SK-N-SH (cell line): ENCODE results near the gene AGAP1.

Source experiments
- CTCF ChIP-seq: fragments of 200-600 bp; sonication (generic); IDR thresholded peaks from 2 replicates; pipeline ENCODE4 v1.6.1; 2017; ENCODE audit warnings: antibody characterized with exemption, mild to moderate bottlenecking, moderate library complexity
- EP300 ChIP-seq, 2 experiments: IDR thresholded peaks; 2 replicates each; pipeline versions ENCODE4 v1.4.0 to v1.6.1; 2012; ENCODE audit warnings: borderline replicate concordance in 1 of 2, low read depth in 1 of 2, low read length in 1 of 2
- MAX ChIP-seq: IDR thresholded peaks from 2 replicates; pipeline ENCODE4 v1.4.0; 2012; ENCODE audit warnings: low read depth
- REST ChIP-seq: IDR thresholded peaks from 2 replicates; pipeline ENCODE4 v1.6.1; 2012; ENCODE audit warnings: mild to moderate bottlenecking, low read depth, low read length, moderate library complexity
- RXRA ChIP-seq: IDR thresholded peaks from 2 replicates; pipeline ENCODE4 v1.4.0; 2012; ENCODE audit warnings: low read depth, mild to moderate bottlenecking, borderline replicate concordance
- TEAD4 ChIP-seq: IDR thresholded peaks from 2 replicates; pipeline ENCODE4 v1.4.0; 2012; ENCODE audit warnings: mild to moderate bottlenecking, borderline replicate concordance; ENCODE audit not compliant: insufficient read depth
- YY1 ChIP-seq: IDR thresholded peaks from 2 replicates; pipeline ENCODE4 v1.4.0; 2012; ENCODE audit warnings: low read depth, mild to moderate bottlenecking

GRCh38 chr2:235924675-235925063, 430.8 kb downstream of the AGAP1 start:
- no peak for TF ChIP-seq CTCF
- TF ChIP-seq RXRA, result no peak
- no peak for TF ChIP-seq REST
- no peak for TF ChIP-seq MAX
- no peak for TF ChIP-seq YY1
- TF ChIP-seq EP300 (IDR thresholded peaks at IDR 0.05; ENCODE audit: borderline replicate concordance in 1 of 2, low read depth in 1 of 2, low read length in 1 of 2), result no peak
- no peak for TF ChIP-seq TEAD4
